ENCODE measurements around the gene SMIM43. TPM values are rescaled to one million over a fixed set of nuclear protein-coding genes. Genes with fewer than 3 reads are reported as not detected.

The SMIM43 gene
- total RNA-seq, 2 experiments from 2014 or later: not detected

- Histone ChIP-seq H3K9me2 (ENCODE audit: insufficient read depth, low read length) (no peaks in the 10 kb centered on the region), H3K4me2 (ENCODE audit: low read length) (no peak overlapping the region), H4K20me1 (ENCODE audit: insufficient read depth, low read length) (no peaks in the 10 kb centered on the region), H3K4me1 (ENCODE audit: insufficient read depth, low read length, poor library complexity, severe bottlenecking) (no peaks in the 10 kb centered on the region), H3K4me3 (ENCODE audit: low read depth, low read length, poor library complexity, severe bottlenecking) (no peak overlapping the region), H3K36me3 (ENCODE audit: insufficient read depth, low read length) (no peaks in the 10 kb centered on the region), H3K79me2 (ENCODE audit: insufficient read depth, low read depth, low read length) (no peaks in the 10 kb centered on the region), H3K27ac (ENCODE audit: low read depth, low read length, poor library complexity, severe bottlenecking) (no peak overlapping the region), H3K9me3 (ENCODE audit: low read length) (no peaks in the 10 kb centered on the region), H2AFZ (ENCODE audit: low read length) (no peak overlapping the region)
- no peak for DNase-seq (ENCODE audit: low spot score)
- BruUV-seq (replicated peaks): no TSS peak
- intact Hi-C loops (cut with micrococcal nuclease; ENCODE audit: unreplicated experiment): no loop called here
- ChIA-PET POLR2A (no interaction called here), CTCF (ENCODE audit: unreplicated experiment) (no interaction called here)
- no peak for TF ChIP-seq CTCF (conservative IDR thresholded peaks at IDR 0.05; ENCODE audit: low read length)
- no peak for TF ChIP-seq EZH2phosphoT487 (IDR thresholded peaks at IDR 0.05; ENCODE audit: borderline replicate concordance, low read depth, low read length)
Observed at GRCh38 chr4:121785479-121785878, 20.5 kb upstream of the SMIM43 start.

- no peaks in the 10 kb centered on the region for H4K20me1 ChIP-seq (ENCODE audit: insufficient read depth, low read length)
- TF ChIP-seq EZH2phosphoT487 (IDR thresholded peaks at IDR 0.05; ENCODE audit: borderline replicate concordance, low read depth, low read length) (no peak), CTCF (conservative IDR thresholded peaks at IDR 0.05; ENCODE audit: low read length) (no peak)
- no peaks in the 10 kb centered on the region for H3K4me1 ChIP-seq (ENCODE audit: insufficient read depth, low read length, poor library complexity, severe bottlenecking)
- ChIA-PET POLR2A (interaction anchor here (1.0 kb wide), 1 partner anchor 9 kb away, joined by 3 read pairs; no protein-coding TSS in a partner anchor), CTCF (ENCODE audit: unreplicated experiment) (no interaction called here)
- no peak overlapping the region for H3K4me2 ChIP-seq (ENCODE audit: low read length)
- no peak overlapping the region for H2AFZ ChIP-seq (ENCODE audit: low read length)
- H3K79me2 ChIP-seq (ENCODE audit: insufficient read depth, low read depth, low read length): no peaks in the 10 kb centered on the region
- no peak overlapping the region for H3K27ac ChIP-seq (ENCODE audit: low read depth, low read length, poor library complexity, severe bottlenecking)
- no TSS peak for BruUV-seq (replicated peaks)
- H3K36me3 ChIP-seq (ENCODE audit: insufficient read depth, low read length): no peaks in the 10 kb centered on the region
- no peak overlapping the region for H3K4me3 ChIP-seq (ENCODE audit: low read depth, low read length, poor library complexity, severe bottlenecking)
- DNase-seq (ENCODE audit: low spot score): no peak
- H3K9me2 ChIP-seq (ENCODE audit: insufficient read depth, low read length): no peaks in the 10 kb centered on the region
- H3K9me3 ChIP-seq (ENCODE audit: low read length): no peaks in the 10 kb centered on the region
- intact Hi-C loops (cut with micrococcal nuclease; ENCODE audit: unreplicated experiment): no loop called here
Observed at GRCh38 chr4:121784975-121785374, 20.0 kb upstream of the SMIM43 start.

GRCh38 chr4:121784401-121784800 is 19.4 kb upstream of the SMIM43 start:
- H3K27ac ChIP-seq (ENCODE audit: low read depth, low read length, poor library complexity, severe bottlenecking): no peak overlapping the region
- intact Hi-C loops (cut with micrococcal nuclease; ENCODE audit: unreplicated experiment): no loop called here
- CTCF ChIA-PET (ENCODE audit: unreplicated experiment): no interaction called here

More at GRCh38 chr4:121784401-121784800, 19.4 kb upstream of the SMIM43 start:
- POLR2A ChIA-PET: interaction anchor here (1.0 kb wide), 1 partner anchor 10 kb away, joined by 3 read pairs; no protein-coding TSS in a partner anchor
- H3K4me2 ChIP-seq (ENCODE audit: low read length): no peak overlapping the region
- no peak for TF ChIP-seq EZH2phosphoT487 (IDR thresholded peaks at IDR 0.05; ENCODE audit: borderline replicate concordance, low read depth, low read length)
- no peak for TF ChIP-seq CTCF (conservative IDR thresholded peaks at IDR 0.05; ENCODE audit: low read length)
- no peaks in the 10 kb centered on the region for H3K4me1 ChIP-seq (ENCODE audit: insufficient read depth, low read length, poor library complexity, severe bottlenecking)
- H2AFZ ChIP-seq (ENCODE audit: low read length): no peak overlapping the region
- no peaks in the 10 kb centered on the region for H3K79me2 ChIP-seq (ENCODE audit: insufficient read depth, low read depth, low read length)
- no peak overlapping the region for H3K4me3 ChIP-seq (ENCODE audit: low read depth, low read length, poor library complexity, severe bottlenecking)
- no peak for DNase-seq (ENCODE audit: low spot score)
- no peaks in the 10 kb centered on the region for H3K36me3 ChIP-seq (ENCODE audit: insufficient read depth, low read length)
- no peaks in the 10 kb centered on the region for H4K20me1 ChIP-seq (ENCODE audit: insufficient read depth, low read length)
- no peaks in the 10 kb centered on the region for H3K9me3 ChIP-seq (ENCODE audit: low read length)
- H3K9me2 ChIP-seq (ENCODE audit: insufficient read depth, low read length): no peaks in the 10 kb centered on the region
- BruUV-seq (replicated peaks): no TSS peak

Measured in OCI-LY7 (cell line).